Endothelial cell of umbilical vein (primary cell): Measurements from ENCODE around the gene SETBP1. TPM values are rescaled to one million over a fixed set of nuclear protein-coding genes. Genes with fewer than 3 reads are reported as not detected.

Source experiments
- BruUV-seq: library from RNA; stranded (reverse); fragments of 400-500 nt; replicated peaks from 2 replicates; lab custom pipeline; 2021; lab: Mats Ljungman, UMichigan
- CTCF ChIA-PET: fragments of 300-600, 350-600 bp; sonication (Branson Sonifier 250); formaldehyde crosslinking; loops from one replicate; lab custom pipeline; 2021; ENCODE audit warnings: antibody characterized with exemption, inconsistent platforms; lab: Charles Lee
- POLR2A ChIA-PET: fragments of 300-600, 350-600 bp; sonication (Branson Sonifier 250); formaldehyde crosslinking; loops from one replicate; lab custom pipeline; 2021; ENCODE audit warnings: antibody characterized with exemption, inconsistent platforms; lab: Charles Lee
- DNase-seq: peaks from one replicate; pipeline ENCODE4 v3.0.0-alpha.2; 2011; ENCODE audit warnings: low read depth, low spot score
- FAIRE-seq: peaks from 2 replicates; lab custom pipeline; 2011; peaks lifted over from hg19 to GRCh38; lab: Jason Lieb, UNC
- H2AFZ ChIP-seq: 2 replicates; pipeline ENCODE4 v1.6.0; 2012; ENCODE audit warnings: low read depth, low read length, control low read depth, inconsistent platforms
- H3K27ac ChIP-seq: 2 replicates; pipeline ENCODE4 v1.5.1; 2011; ENCODE audit warnings: low read depth, mild to moderate bottlenecking, control low read depth, low read length, moderate library complexity; ENCODE audit not compliant: insufficient read depth
- H3K27me3 ChIP-seq, 2 experiments: 2 replicates each; pipeline versions ENCODE4 v1.6.0 to v1.6.1; 2011; ENCODE audit warnings: low read length in 2 of 2, mixed read lengths in 1 of 2; ENCODE audit not compliant: control insufficient read depth in 2 of 2, insufficient read depth in 2 of 2
- H3K36me3 ChIP-seq, 2 experiments: 2 replicates in 1 of 2; 3 replicates in 1 of 2; pipeline ENCODE4 v1.5.1; 2011; ENCODE audit warnings: low read length in 2 of 2, mild to moderate bottlenecking in 1 of 2, moderate library complexity in 1 of 2; ENCODE audit not compliant: control insufficient read depth in 2 of 2, insufficient read depth in 2 of 2; ENCODE audit errors: extremely low read depth in 1 of 2
- H3K4me1 ChIP-seq: 3 replicates; pipeline ENCODE4 v1.5.1; 2011; ENCODE audit warnings: mild to moderate bottlenecking, low read length; ENCODE audit not compliant: control insufficient read depth, insufficient read depth; ENCODE audit errors: extremely low read depth
- H3K4me2 ChIP-seq: 2 replicates; pipeline ENCODE4 v1.6.1; 2011; ENCODE audit warnings: low read length, control low read depth, mixed read lengths; ENCODE audit not compliant: insufficient read depth
- H3K4me3 ChIP-seq, 3 experiments: fragments of 200-600 bp in 1 of 3; sonication (generic), shearing (Covaris generic) in 1 of 3; replicated peaks in 1 of 3; 2 replicates each; pipeline ENCODE4 v1.5.1; 2011 to 2016; ENCODE audit warnings: control low read depth in 3 of 3, low read length in 3 of 3, mild to moderate bottlenecking in 2 of 3, inconsistent platforms in 1 of 3, low read depth in 1 of 3, moderate library complexity in 1 of 3; ENCODE audit not compliant: insufficient read depth in 1 of 3
- H3K79me2 ChIP-seq: 2 replicates; pipeline ENCODE4 v1.6.0; 2012; ENCODE audit warnings: low read length, inconsistent platforms; ENCODE audit not compliant: control insufficient read depth, insufficient read depth
- H3K9ac ChIP-seq: replicated peaks from 2 replicates; pipeline ENCODE3; 2011; ENCODE audit warnings: low read length, control low read depth; ENCODE audit not compliant: insufficient read depth; ENCODE audit errors: extremely low read depth
- H3K9me1 ChIP-seq: replicated peaks from 3 replicates; pipeline ENCODE4 v1.6.0; 2011; ENCODE audit warnings: mild to moderate bottlenecking, low read length; ENCODE audit not compliant: control insufficient read depth, insufficient read depth; ENCODE audit errors: extremely low read depth
- H3K9me3 ChIP-seq: replicated peaks from 2 replicates; pipeline ENCODE4 v1.5.1; 2012; ENCODE audit warnings: low read length, inconsistent platforms; ENCODE audit not compliant: control insufficient read depth, insufficient read depth
- H4K20me1 ChIP-seq: replicated peaks from 2 replicates; pipeline ENCODE3; 2011; ENCODE audit warnings: mild to moderate bottlenecking, low read length; ENCODE audit not compliant: control insufficient read depth, insufficient read depth; ENCODE audit errors: extremely low read depth
- EZH2 ChIP-seq: IDR thresholded peaks from 2 replicates; pipeline ENCODE4 v1.6.1; 2012; ENCODE audit warnings: borderline replicate concordance, low read depth, mild to moderate bottlenecking, moderate library complexity, low read length, inconsistent platforms; ENCODE audit not compliant: severe bottlenecking
- GATA2 ChIP-seq: IDR thresholded peaks from 2 replicates; pipeline ENCODE4 v1.7.0; 2011; ENCODE audit warnings: low read depth, mild to moderate bottlenecking, moderate library complexity, mixed read lengths, low read length; ENCODE audit not compliant: insufficient read length, insufficient read depth
- JUN ChIP-seq: IDR thresholded peaks from 2 replicates; pipeline ENCODE4 v1.6.1; 2011; ENCODE audit warnings: borderline replicate concordance, low read depth; ENCODE audit not compliant: insufficient read length, insufficient read depth
- MAX ChIP-seq: IDR thresholded peaks from 2 replicates; pipeline ENCODE4 v1.6.1; 2011; ENCODE audit not compliant: insufficient read depth, insufficient read length
- MYC ChIP-seq: IDR thresholded peaks from one replicate; pipeline ENCODE4 v1.6.1; 2011; ENCODE audit warnings: mild to moderate bottlenecking, low read depth, low read length
- POLR2A ChIP-seq: IDR thresholded peaks from 2 replicates; pipeline ENCODE4 v1.6.1; 2012; ENCODE audit warnings: low read depth, mild to moderate bottlenecking, control low read depth, low read length
- POLR2AphosphoS5 ChIP-seq: IDR thresholded peaks from 2 replicates; pipeline ENCODE4 v1.6.1; 2012; ENCODE audit warnings: low read depth, mild to moderate bottlenecking, control low read depth, low read length, moderate library complexity; ENCODE audit not compliant: insufficient read depth
- dilution Hi-C: fragments of 300-500 bp; cut with MboI; formaldehyde crosslinking; loops from one replicate; pipeline ENCODE4 v1.15.0; 2019; ENCODE audit warnings: low sequenced_read_pairs; ENCODE audit not compliant: extremely low pct_ligation_motif_present
- intact Hi-C: fragments of 100-400 bp; cut with micrococcal nuclease; formaldehyde crosslinking; loops from one replicate; pipeline ENCODE4 v1.10.0; 2022
- polyA plus RNA-seq, 4 experiments: library from polyadenylated mRNA; depleted of rRNA in 3 of 4; stranded (reverse) in 3 of 4; unstranded in 1 of 4; fragments of >200 nt; gene quantifications; 2 replicates each; pipeline versions ENCODE4 v1.2.1 to v1.2.3, GENCODE V29; 2011 to 2012; ENCODE audit warnings: missing spikeins in 1 of 4
- total RNA-seq: library from RNA; stranded (reverse); gene quantifications from 2 replicates; pipeline ENCODE4 v1.2.3, GENCODE V29; 2021

Gene SETBP1
- total and polyA plus RNA-seq, 2 donors (not counting 3 experiments of a cell fraction or from before 2014, with no cell fraction given) = 0.76 to 3.1 TPM

GRCh38 chr18:44695503-44695902 lies 14.8 kb downstream of the SETBP1 start:
- dilution Hi-C loops = no loop called here
- H3K4me1 ChIP-seq = no peaks in the 10 kb centered on the region
- POLR2A ChIA-PET = no interaction called here

GRCh38 chr18:44696892-44697291 lies 16.2 kb downstream of the SETBP1 start:
- DNase-seq (no peak), FAIRE-seq (no peak)
- Histone ChIP-seq H3K79me2 (no peaks in the 10 kb centered on the region), H3K9me1 (no peaks in the 10 kb centered on the region), H3K27me3 (no peaks in the 10 kb centered on the region), H4K20me1 (no peaks in the 10 kb centered on the region), H3K4me1 (no peaks in the 10 kb centered on the region), H3K9ac (no peak overlapping the region), H3K4me3 (no peak overlapping the region), H2AFZ (no peak overlapping the region), H3K36me3 (no peaks in the 10 kb centered on the region), H3K9me3 (no peaks in the 10 kb centered on the region), H3K27ac (no peak overlapping the region), H3K4me2 (no peak overlapping the region)
- dilution Hi-C loops (no loop called here), intact Hi-C loops (no loop called here)
- TF ChIP-seq MAX = no peak
- TF ChIP-seq POLR2A = no peak
- no peak for TF ChIP-seq GATA2
- no peak for TF ChIP-seq MYC
- no peak for TF ChIP-seq EZH2
- no peak for TF ChIP-seq POLR2AphosphoS5
- TF ChIP-seq JUN = no peak
- BruUV-seq = no TSS peak
- ChIA-PET CTCF (no interaction called here), POLR2A (no interaction called here)

More at GRCh38 chr18:44695503-44695902, 14.8 kb downstream of the SETBP1 start:
- CTCF ChIA-PET = interaction anchor here (0.9 kb wide), 1 partner anchor 20 kb away, joined by 3 read pairs; no protein-coding TSS in a partner anchor
- Histone ChIP-seq H4K20me1 (no peaks in the 10 kb centered on the region), H3K4me3 (no peak overlapping the region), H2AFZ (no peak overlapping the region), H3K36me3 (no peaks in the 10 kb centered on the region), H3K4me2 (no peak overlapping the region), H3K9me1 (no peaks in the 10 kb centered on the region), H3K27ac (no peak overlapping the region), H3K27me3 (no peaks in the 10 kb centered on the region), H3K9me3 (no peaks in the 10 kb centered on the region), H3K9ac (no peak overlapping the region), H3K79me2 (no peaks in the 10 kb centered on the region)
- intact Hi-C loops = no loop called here
- no peak for TF ChIP-seq POLR2A
- TF ChIP-seq MYC = no peak
- no peak for TF ChIP-seq MAX
- TF ChIP-seq EZH2 = no peak
- TF ChIP-seq GATA2 = no peak
- DNase-seq = no peak
- FAIRE-seq = no peak
- no TSS peak for BruUV-seq
